HG02938 (cell line): Measurements from ENCODE around the gene GIGYF2.

ENCODE experiments used
- ATAC-seq: cut with Tn5 transposase; IDR thresholded peaks from one replicate; pipeline ENCODE4 v1.9.1; 2021; ENCODE audit warnings: mild to moderate bottlenecking, moderate library complexity; ENCODE audit not compliant: unreplicated experiment

GIGYF2 gene

DNA sequence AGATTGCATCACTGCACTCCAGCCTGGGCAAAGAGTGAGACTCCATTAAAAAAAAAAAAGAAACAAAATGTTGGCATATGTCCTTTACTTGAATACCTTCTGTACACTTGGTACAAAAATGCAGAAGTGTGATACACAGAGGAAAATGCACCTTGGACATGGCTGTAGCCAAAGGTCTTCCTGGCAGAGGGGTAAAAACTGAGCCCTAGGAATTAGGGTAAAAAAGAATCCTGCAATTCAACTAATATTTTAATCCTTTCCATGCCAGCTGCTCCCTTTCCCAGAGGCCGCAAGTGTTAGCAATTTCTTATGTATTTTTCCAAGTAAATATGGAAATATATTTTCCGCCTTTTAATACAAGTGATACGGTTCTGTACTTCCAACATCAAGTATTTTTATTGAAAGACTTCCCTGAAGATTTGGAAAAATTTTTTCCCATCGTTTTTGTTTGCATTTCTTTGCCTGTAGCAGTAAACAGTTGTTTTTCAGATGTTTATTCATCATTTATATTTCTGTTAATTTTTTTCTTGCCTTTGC is 53.1 kb downstream of the GIGYF2 start:
- ATAC-seq: no peak

DNA sequence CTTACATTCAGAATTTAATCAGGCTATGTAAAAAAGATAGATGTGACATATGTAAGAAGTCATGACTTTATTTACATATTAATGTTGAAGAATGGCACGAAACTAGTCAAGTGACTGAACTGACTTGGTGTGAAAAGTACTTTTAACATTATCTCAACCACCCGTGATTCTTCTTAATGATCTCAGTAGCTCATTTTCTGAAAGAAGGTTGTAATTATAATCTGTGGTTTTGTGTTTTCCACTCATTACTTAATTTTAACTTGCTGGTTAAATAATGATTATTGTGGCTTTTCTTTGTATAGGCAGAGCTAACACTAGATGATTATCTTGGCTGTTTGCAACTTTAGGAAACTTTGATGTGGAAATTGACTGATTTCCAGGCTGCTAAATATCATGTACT is 60.8 kb downstream of the GIGYF2 start:
- no peak for ATAC-seq

DNA sequence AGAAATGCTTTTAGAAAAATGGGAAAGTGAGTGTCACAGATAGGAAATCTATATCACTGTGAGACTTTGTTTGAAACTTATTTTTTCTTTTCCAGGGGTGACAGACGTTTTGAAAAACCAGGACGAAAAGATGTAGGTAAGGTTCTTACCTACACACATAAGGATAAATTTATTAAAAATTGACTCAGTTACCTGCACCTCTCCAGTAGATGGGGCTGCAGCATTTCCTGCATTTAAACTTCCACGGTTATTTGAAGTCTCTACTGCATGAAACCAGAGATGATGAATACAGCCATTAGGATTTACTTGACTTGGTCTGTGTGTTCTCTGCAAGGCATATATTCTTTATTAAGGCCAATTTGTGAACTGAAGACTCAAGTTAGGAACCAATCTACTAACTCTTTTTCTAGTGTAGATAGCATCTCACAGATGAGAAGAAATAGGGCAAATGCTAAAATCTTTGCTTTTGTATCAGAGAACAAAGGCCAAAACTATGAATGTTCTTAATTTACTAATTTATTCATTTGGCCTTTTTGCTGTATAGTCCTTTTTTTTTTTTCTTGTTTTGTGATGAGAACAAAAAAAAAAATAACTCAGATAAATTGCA is 64.3 kb downstream of the GIGYF2 start:
- no peak for ATAC-seq

DNA sequence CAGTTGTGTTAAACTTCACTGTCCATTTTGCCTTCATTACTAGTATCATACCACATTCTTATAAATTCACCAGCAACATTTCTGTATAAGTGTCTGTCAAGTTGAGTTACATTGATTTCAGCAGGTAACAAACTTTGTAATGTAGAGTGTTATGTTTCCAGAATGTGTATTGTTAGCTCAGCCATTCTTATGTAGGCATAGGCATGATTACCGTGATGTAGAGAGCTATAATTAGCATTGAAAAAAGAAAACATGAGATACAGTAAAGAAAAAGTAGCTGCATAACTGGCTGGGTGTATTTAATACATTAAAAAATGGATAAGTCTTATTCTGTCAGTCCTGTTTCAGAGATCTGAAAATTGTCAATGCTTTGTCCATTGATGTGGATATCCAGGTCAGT is 70.7 kb downstream of the GIGYF2 start:
- no peak for ATAC-seq

DNA sequence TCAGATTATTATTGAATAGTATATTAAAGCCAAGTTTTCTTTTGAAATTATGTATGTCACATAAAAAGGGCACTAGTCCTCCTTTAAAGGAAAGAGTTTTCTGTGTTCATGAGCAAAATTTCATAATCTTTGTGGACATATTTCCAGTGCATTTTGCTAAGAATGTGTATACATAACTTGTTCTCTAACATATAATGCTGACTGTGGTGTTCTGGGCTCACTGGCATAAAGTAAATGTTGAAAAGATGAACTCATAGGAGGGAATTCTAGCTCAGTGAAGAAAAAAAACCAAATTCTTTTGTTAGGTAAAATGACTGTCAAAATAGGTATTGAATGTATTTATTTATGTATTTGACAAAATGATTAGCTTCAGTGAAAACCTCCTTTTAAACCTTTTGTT is 73.1 kb downstream of the GIGYF2 start:
- no peak for ATAC-seq

DNA sequence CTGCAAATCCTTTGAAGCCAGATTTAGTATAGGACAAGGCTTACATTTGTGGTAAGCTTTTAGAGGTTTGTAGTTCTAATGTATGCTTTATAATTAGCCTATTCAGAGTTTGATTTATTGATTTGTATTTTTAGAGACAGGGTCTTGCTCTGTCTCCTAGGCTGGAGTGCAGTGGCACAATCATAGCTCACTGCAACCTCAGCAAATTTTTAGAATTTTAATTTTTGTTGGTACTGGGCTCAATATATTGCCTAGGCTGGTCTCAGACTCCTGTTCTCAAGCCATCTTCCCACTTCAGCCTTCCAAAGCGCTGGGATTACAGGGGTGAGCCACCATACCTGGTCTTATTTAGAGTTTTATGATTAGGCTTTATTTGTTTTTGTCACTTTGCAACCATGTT is 74.7 kb downstream of the GIGYF2 start:
- no peak for ATAC-seq

DNA sequence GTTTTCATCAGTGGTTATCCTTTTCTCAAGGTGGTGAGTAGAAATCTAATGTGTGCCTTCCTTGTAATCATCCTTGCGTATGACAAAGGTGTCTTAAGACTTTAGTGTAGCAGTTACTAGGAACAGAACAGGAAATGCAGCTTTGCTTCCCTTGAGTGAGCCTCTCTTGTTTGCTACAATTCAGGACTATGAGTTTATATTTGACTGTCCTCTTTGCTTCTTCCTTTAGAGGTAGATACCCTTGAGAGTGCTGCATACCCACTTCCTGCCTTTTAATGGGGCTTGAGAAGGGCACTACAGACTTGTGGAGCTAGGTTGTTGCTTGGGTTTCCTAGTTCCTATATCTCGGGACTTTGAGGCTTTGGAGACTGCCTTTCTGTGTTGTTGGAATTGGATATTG is 75.4 kb downstream of the GIGYF2 start:
- ATAC-seq: peak; percentile 65

DNA sequence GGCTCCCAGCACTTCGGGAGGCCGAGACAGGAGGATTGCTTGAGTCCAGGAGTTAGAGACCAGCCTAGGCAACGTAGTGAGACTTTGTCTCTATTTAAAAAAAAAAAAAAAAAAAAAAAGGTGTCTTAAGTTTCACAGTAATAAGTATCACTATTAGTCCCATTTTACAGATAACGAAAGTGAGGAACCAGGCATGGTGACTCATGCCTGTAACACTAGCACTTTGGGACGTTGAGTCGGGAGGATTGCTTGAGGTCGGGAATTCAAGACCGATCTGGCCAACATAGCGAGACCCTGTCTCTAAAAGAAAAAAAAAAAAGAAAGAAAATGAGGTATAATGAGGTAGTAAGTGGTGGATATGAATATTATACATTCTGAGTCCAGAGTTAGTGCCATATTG is 76.7 kb downstream of the GIGYF2 start:
- ATAC-seq: no peak

DNA sequence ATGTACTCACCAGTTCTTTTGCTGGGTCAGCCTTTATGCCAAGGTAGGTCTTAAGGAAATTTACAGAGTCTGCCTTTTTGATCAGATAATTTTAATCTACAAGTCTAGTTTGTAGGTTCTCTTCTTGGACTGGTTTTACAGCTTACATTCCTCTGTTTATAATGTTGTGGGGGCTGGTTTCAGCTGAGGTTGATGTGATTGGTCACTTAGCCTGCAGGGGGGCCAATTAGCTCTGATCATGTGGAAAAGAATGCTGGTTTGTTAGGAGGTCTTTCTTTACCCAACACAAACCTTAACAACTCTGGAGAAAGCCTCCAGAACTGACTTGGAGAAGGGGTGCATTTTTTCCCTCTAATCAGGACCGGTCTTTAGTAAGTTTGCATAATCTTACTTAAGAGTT is 79.3 kb downstream of the GIGYF2 start, which contains the start of gene KCNJ13:
TSS of gene KCNJ13 (minus strand) at position 131 of the 400 bp plus-strand sequence. CDS start 5,203 bp downstream, outside the sequence.
- no peak for ATAC-seq

DNA sequence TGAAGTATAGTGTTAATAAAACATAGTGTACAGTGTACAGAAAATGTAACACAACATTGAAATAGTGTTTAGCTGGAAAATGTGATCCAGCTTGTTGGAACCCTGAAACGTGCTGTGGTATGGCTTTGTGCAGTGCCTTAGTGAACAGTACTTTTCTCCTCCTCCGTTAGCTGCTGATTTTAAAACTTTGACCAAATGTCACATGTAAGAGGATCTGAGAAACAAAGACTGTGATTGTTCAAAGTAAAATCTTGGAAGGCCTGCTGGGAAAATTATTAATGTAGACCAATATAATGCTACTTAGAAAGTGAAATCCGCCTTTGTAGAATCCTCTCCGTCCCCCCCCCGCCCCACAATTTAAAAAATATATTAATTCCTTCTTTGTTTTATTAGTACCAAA is 80.1 kb downstream of the GIGYF2 start:
- ATAC-seq: no peak

DNA sequence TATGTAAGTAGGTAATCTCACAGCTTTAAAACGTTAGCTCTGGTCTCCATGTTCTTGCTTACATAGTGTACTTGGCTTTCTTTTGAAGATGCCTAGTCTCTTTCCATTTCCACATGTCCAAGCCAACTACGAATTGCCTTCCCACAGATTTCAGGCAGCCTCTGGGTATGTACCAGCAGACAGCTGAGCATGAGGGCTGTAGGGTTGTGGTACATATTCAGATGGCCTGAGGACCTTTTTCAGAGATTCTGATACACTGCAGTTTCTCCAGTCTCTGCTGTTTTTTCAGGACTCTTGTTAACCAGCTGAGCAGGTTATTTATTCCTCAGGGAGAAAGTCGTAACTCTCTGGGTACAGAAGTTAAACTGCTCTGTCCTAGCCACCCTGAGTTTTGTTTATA is 82.3 kb downstream of the GIGYF2 start:
- ATAC-seq: no peak

DNA sequence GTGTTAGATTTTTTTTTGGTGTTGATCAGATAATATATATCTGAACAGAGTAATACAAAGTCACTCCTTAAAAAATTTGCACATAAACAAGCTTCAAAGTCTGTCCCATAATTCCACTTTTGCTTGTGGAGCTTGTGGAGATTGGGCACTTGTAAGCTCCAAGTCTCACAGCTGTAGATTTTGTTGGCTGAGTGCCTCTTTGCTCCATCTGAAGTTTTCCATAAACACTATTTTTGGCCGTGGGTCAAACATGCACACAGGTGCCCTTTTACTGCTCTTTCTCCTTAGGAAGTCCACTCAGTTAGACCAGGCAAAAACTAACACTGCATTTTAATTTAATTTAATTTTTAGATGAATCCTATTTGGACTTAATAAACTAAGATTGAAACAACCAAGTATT is 82.8 kb downstream of the GIGYF2 start:
- no peak for ATAC-seq

DNA sequence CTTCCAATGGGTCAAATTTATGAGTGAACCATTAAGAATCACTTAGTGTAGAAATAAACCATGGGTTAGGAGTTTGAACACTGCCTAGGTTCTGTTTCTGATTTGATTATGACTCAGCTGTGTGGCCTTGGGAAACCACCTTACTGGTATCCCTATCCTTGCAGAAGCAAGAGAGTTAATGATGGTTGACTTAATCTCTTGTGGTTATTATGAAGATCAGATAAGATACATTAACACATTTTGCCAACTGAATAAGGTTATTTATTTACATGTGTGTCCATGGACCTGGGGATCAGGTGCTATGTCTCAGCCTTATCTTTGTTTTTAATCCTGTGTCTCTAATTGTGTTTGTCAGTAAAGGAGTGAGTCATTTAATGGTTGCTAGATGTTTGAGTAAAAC is 84.6 kb downstream of the GIGYF2 start:
- ATAC-seq: peak; percentile 92

DNA sequence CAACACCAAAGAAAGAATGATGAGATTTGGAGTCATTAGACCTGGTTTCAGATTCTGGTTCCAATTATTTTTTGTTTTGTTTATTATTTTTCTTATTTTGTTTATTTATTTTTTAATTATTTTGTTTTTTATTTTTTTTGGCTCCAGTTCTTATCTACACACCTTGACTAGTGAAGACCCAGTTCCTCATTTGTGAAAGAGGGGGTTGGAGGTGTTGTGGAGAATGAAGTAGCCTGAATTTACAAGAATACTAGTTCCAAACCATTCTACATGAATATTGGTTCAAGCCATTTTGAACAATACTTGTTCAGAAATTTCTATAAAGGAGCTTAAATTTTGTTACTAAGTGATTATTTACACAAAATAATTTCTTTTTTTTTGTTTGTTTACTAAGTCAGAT is 86.1 kb downstream of the GIGYF2 start:
- ATAC-seq: no peak

DNA sequence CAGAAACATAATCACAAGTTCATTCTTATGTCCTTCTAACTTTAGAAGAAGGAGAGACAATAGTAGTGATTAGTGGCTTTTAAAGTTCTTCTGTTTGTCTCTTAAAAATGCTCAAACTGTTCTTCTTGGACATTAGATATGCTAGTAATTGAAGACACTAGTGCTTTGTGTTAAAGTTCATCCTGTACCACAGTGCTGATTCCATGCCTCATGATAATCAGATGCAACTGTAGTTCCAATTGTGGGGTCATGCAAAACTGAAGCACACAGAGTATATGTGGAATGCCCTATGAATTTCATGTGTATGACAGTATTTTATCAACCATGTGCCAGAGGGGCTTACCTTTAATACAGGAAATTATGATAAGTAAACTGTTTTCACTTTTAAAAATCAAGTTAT is 90.7 kb downstream of the GIGYF2 start:
- ATAC-seq: no peak

DNA sequence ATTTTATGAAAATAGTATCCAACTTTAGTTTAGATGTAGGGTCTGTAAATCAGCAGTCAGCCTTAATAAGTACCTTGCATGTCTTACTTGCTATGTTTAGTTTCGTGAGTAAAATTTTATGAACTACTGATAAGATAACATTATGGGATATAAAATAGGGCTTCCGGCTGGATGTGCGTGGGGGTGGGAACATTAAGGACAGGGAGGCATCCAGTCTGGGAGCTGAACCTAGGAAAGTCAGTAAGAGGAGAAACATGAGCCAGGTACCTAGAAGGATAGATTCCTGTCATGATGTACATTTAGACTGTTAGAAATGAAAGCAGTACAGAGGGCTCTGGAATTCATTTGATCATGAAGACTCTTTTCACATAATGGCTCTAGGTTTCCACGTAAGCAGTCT is 92.0 kb downstream of the GIGYF2 start:
- no peak for ATAC-seq

DNA sequence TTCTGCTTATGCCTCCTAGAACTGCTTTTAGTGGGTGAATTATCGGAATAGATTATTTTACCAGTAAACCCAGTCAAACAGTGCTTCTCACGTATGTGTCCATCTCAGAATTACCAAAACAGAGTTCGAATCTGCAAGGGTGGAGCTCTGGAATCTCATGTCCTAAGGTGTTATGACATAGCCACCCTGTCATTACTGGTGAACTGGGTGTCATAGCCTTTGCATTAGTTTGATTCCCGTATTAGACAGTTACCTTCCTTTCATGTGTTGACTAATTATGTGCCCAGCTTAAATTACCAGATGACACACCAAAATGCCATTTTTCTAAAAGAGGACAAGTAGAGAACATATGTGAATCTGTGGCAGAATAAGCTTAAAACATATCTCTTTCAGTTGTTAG is 94.4 kb downstream of the GIGYF2 start:
- no peak for ATAC-seq

DNA sequence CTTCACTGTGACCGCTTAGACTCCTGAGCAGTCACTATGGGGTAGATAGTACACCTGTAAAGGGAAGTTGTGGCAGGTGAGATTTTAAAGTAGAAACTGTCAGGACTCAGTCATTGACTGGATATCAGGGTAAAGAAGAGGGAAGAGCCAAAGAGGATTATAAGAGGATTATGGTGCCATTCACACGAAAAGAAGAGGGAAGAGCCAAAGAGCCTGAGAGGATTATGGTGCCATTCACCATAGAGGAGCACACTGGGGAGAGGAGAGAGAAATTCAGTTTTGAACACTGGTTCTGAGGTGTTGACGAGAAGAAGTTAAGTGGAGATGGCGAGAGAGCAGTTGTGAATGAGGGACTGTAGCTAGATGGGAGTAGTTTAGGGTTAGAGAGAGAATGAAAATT is 96.1 kb downstream of the GIGYF2 start:
- no peak for ATAC-seq

DNA sequence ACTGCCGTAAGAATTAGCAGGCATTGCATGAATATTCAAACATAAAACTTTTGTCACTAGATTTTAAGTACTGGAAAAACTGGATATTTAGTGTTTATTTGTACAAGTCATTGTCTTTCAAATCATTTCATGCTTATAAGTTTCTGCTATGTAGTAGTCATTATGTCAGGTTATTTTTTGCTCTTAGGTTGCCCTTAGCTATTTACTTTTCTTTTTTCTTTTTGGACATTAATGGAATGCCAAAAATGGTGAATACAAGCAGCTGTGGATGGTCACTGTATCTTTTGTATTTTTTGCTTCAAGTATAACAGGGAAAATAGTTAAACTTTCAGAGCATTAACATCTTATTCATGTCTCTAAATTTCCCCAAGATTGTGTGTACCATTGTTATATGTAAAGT is 97.8 kb downstream of the GIGYF2 start:
- no peak for ATAC-seq

DNA sequence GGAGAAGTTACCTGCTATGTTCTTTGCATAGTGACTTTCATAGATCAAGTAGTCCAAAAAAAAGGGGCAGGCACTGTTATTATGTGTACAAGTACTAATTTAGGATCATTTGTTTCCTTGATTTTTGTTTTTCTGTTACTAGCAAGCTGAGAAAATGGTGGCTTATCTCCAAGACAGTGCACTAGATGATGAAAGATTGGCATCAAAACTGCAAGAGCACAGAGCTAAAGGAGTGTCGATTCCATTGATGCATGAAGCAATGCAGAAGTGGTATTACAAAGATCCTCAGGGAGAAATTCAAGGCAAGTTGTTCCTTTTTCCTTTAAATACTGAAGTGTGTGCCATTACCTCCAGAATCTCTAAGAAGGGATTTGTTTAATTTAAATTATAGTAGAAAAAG is 98.8 kb downstream of the GIGYF2 start:
- ATAC-seq: no peak

DNA sequence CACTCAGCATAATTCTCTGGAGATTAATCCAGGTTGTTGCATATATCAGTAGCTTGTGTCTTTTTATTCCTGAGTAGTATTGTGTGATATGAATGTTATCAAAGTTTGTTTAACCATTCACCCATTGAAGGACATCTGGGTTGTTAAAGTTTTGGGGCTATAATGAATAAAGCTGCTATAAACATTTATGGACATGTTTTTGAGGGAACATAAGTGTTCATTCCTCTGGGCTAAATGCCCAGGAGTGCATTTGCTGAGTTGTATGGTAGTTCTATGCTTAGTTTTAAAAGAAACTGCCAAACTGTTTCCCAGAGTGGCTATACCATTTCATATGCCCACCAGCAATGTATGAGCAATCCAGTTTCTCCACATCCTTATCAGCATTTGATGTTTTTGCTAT is 101.1 kb downstream of the GIGYF2 start:
- ATAC-seq: no peak

DNA sequence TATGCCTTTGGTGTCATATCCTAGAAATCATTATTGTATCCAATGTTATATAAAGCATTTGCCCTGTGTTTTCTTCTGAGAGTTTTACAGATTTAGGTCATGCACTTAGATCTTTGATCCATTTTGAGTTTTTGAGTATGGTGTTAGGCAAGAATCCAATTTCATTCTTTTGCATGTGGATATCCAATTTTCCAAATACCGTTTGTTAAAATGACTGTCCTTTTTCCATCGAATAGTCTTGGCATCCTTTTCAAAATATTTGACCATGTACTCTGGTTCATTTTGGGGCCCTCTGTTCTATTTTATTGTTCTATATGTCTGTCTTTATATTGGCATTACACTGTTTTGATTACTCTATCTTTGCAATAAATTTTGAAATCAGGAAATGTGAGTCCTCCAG is 103.0 kb downstream of the GIGYF2 start:
- ATAC-seq: no peak

DNA sequence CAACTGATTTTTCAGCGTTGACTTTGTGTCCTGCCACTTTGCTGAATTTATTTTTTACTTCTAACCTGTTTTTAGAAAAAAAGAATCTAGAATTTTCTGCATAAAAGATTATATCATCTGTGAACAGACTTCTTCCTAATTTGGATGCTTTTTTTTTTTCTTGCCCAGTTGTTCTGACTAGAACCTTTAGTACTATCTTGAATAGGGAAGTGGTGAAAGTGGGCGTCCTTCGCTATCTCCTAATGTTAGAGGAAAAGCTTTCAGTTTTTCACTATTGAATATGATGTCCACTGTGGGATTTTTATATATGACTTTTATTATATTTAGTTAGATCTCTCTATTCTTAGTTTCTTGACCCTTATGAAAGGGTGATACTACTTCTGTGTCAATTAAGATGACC is 105.0 kb downstream of the GIGYF2 start:
- ATAC-seq: no peak
